NCI-H187 (cell line): ENCODE measurements around the gene VWC2L.

Source experiments
- DNase-seq, 2 experiments: peaks; one replicate each; lab custom pipeline; 2025; lab: John Stamatoyannopoulos, UW

The VWC2L gene

DNA sequence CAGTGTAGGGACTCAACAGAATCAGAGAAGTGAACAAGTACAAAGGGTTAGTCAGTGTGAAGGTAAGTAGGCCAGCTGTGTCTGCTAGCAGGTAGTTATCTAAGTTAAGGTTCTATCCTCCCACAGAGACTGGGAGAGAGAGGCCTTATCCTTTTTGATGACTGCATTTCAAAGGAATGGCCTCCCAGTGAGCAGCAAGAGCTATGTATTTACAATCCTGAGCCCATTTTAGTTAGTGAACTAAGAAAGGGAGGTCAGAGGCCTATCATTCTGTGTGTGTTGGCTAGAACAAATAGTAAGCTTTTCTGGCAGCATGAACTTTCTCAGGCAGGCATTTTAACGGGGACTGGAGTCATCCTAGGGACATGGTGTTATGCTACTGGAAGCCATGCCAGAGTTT is 182.9 kb downstream of the VWC2L start:
- DNase-seq, result no peak

- DNase-seq, result no peak
Observed at GRCh38 chr2:214601852-214602633, 191.2 kb downstream of the VWC2L start.

- no peak for DNase-seq
Observed at GRCh38 chr2:214604861-214605260, 194.0 kb downstream of the VWC2L start.

DNA sequence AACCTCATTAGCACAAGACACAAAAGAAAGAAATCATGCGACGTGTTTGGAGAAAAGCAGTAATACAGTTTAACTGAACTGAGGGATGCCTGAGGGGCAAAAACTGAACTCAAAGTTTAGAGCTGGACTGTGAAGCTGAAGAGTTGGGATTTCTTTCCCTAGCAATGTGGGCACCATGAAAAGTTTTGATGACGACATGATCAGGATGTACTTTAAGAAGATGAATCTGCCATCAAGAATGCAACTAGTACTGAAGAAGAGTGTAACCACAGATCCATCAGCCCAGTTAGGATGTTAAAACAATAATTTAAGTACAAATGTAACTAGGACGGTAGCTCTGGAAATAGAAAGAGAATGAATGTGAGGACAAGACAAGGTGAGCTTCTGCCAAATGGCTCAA is 196.2 kb downstream of the VWC2L start:
- DNase-seq, result no peak

DNA sequence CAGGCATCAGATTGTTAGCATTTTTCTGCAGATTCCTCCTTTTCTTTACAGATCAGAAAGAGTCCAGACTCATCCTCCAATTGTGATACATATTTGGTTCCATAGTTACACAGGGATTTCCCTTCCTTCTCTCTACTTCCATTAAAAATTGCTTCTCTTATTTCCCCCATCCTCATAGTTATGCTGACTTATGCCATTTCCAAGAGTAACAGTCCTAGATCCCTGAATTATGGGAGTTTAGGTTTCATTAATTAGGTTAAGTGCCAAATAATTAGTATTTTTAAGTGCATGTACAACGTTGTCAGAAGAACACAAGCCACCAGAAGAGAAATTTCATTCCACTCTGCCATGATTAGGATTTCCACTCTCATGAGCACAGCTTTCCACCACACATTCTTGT is 200.2 kb downstream of the VWC2L start:
- no peak for DNase-seq

DNA sequence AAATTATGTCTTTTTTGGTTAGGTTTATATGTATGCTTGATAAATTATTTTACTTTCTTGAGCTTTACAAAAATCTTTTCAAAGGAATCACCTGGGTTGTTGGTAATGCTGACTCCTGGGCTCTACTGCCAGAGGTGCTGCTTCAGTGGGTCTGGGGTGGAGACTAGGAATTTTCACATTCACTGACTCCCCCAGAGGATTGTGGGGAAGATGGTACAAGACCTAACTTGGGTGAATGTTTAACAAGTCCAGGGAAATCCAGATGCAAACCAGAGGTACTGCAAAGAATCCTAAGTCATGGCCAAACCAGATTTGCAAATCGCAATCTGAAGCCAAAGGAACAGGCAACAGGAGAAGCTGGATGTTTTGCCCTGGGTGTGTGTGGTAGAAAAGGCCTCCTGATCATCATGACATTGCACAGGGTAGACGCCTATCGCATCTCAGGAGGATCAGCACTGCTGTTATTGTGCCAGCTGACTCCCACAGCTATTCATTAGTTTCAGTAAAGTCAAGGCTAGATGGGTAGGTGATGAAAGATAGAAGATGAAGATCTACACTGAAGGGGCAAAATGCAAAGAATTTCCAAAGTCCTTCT is 213.4 kb downstream of the VWC2L start:
- DNase-seq, result no peak

DNA sequence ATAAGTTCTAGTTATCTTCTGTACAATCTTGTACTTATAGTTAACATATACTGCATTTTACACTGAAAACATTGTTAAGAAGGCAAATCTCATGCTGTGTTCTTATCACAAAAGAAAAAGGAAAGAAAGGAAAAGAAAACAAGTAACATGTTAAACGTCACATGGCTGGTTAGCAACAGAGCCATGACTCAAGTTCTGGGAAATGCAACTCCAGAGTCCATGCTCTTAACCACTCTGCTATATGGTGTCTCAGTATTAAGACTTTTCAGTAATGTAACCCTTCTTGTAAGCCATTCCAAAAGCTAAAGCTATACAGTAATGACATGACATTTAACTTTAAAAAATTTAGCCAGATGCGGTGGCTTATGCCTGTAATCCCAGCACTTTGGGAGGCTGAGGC is 217.2 kb downstream of the VWC2L start:
- DNase-seq, result no peak
